ENCODE data around the gene P2RY13.

Gene P2RY13

GRCh38 chr3:151329363-151329762, at the start of gene P2RY13:
Gene P2RY13, minus strand, starts transcription at chr3:151329549. Its CDS starts 21 bp downstream, at chr3:151329528.
- TF ChIP-seq CTCF (IDR thresholded peaks at IDR 0.05; ENCODE audit: low read depth, low read length, missing control alignments) = no peak
- H3K4me3 ChIP-seq (replicated peaks; ENCODE audit: low read depth, low read length) = no peak within 1 kb of the TSS

GRCh38 chr3:151377768-151378385, 48.5 kb upstream of the P2RY13 start:
- no peak for TF ChIP-seq CTCF (IDR thresholded peaks at IDR 0.05; ENCODE audit: low read depth, low read length, missing control alignments)
- no peak for DNase-seq (ENCODE audit: extremely low read depth, low read depth)
- no peak overlapping the region for H3K4me3 ChIP-seq (replicated peaks; ENCODE audit: low read depth, low read length)

More at GRCh38 chr3:151329363-151329762, at the start of gene P2RY13:
- no peak for DNase-seq (ENCODE audit: extremely low read depth, low read depth)

- DNase-seq (ENCODE audit: extremely low read depth, low read depth) = no peak
- no peak for TF ChIP-seq CTCF (IDR thresholded peaks at IDR 0.05; ENCODE audit: low read depth, low read length, missing control alignments)
- no peak overlapping the region for H3K4me3 ChIP-seq (replicated peaks; ENCODE audit: low read depth, low read length)
Measured at GRCh38 chr3:151372063-151372820, 42.9 kb upstream of the P2RY13 start.

GRCh38 chr3:151371526-151371925, 42.2 kb upstream of the P2RY13 start:
- H3K4me3 ChIP-seq (replicated peaks; ENCODE audit: low read depth, low read length) = no peak overlapping the region
- no peak for TF ChIP-seq CTCF (IDR thresholded peaks at IDR 0.05; ENCODE audit: low read depth, low read length, missing control alignments)
- no peak for DNase-seq (ENCODE audit: extremely low read depth, low read depth)

- no peak for TF ChIP-seq CTCF (IDR thresholded peaks at IDR 0.05; ENCODE audit: low read depth, low read length, missing control alignments)
- H3K4me3 ChIP-seq (replicated peaks; ENCODE audit: low read depth, low read length) = no peak overlapping the region
- no peak for DNase-seq (ENCODE audit: extremely low read depth, low read depth)
Measured at GRCh38 chr3:151367448-151367847, 38.1 kb upstream of the P2RY13 start.

GRCh38 chr3:151366993-151367392, 37.6 kb upstream of the P2RY13 start:
- H3K4me3 ChIP-seq (replicated peaks; ENCODE audit: low read depth, low read length) = no peak overlapping the region
- DNase-seq (ENCODE audit: extremely low read depth, low read depth) = no peak
- no peak for TF ChIP-seq CTCF (IDR thresholded peaks at IDR 0.05; ENCODE audit: low read depth, low read length, missing control alignments)
